ENCODE results near the gene CEP55. TPM values are rescaled to one million over a fixed set of nuclear protein-coding genes. Genes with fewer than 3 reads are reported as not detected.
A peak's percentile ranks its signal among the peaks of the same experiment; 100 is the strongest.
"Not testable (repeated sequence)": the region's sequence is repeated elsewhere in the genome, so short reads cannot be mapped to it uniquely, and the experiment has no call there.

CEP55 gene
- total RNA-seq, 1 donor: 36.9 TPM

DNA sequence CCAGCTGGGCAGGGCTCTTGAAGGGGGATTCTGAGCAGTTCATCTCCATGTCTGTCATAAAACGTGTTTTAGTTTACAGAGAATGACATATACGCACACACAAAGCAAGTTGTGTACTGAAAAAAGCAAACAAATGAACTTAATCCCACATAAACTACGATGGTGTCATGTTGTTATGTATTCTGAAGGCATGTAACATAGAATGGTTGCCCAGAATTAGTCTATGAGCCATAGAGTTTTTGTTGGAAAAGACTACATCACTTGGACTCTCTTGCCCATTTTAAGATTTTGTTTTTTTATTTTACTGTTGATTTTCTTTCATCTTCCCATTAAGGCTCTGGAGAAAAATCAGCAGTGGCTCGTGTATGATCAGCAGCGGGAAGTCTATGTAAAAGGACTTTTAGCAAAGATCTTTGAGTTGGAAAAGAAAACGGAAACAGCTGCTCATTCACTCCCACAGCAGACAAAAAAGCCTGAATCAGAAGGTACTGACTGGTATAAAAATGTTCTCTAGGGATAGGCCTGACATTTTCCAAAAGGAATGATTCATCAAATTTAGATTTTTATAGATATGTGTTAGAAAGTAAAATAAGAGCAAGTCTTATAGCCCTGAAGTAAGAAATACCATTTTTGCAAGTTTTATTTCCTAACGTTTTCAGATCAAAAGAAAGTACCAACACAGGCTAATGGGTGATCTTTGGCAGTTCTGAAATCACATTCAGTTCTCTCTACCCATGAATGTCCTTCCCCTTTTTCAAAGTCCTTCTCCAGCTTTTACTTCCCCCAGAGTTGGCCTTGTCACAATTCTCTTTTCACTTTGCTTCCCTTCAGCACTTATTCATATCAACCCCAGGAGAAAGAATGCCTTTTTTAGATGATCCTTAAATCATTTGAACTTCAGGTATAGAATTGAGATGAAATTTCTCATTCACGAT is 18.9 kb downstream of the CEP55 start:
- TF ChIP-seq, protein P1, sequence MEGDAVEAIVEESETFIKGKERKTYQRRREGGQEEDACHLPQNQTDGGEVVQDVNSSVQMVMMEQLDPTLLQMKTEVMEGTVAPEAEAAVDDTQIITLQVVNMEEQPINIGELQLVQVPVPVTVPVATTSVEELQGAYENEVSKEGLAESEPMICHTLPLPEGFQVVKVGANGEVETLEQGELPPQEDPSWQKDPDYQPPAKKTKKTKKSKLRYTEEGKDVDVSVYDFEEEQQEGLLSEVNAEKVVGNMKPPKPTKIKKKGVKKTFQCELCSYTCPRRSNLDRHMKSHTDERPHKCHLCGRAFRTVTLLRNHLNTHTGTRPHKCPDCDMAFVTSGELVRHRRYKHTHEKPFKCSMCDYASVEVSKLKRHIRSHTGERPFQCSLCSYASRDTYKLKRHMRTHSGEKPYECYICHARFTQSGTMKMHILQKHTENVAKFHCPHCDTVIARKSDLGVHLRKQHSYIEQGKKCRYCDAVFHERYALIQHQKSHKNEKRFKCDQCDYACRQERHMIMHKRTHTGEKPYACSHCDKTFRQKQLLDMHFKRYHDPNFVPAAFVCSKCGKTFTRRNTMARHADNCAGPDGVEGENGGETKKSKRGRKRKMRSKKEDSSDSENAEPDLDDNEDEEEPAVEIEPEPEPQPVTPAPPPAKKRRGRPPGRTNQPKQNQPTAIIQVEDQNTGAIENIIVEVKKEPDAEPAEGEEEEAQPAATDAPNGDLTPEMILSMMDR (IDR thresholded peaks at IDR 0.05; ENCODE audit: insufficient read depth, low read length): no peak
- no peak overlapping the region for H3K4me3 ChIP-seq (ENCODE audit: low read depth, low read length)
- DNase-seq (ENCODE audit: low read depth): peak; percentile 73

- TF ChIP-seq, protein P1 (IDR thresholded peaks at IDR 0.05; ENCODE audit: insufficient read depth, low read length): no peak
- no peak overlapping the region for H3K4me3 ChIP-seq (ENCODE audit: low read depth, low read length)
- DNase-seq (ENCODE audit: low read depth): peak; percentile 39
These were observed 19.6 kb downstream of the CEP55 start for GRCh38 chr10:93516006-93516380.

DNA sequence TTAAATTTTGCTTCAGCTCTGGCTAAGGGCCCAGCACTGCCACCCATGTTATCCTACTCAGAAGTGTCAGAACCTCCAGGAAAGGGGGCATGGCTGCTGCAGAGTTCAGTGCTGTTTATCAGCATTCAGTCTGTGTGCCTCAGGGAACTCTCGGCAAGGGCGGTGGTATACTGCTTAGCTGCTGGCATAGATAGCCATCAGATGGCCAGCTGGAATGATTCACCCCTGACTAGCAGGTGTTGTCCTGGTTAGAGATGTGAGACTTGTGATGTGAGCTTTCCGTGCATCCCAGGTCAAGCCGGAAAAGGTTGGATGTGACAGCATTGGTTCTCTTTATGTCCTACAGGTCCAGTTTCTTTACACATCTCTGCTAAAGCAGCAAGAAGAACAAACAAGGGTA is 22.1 kb downstream of the CEP55 start:
- H3K4me3 ChIP-seq (ENCODE audit: low read depth, low read length): no peak overlapping the region
- DNase-seq (ENCODE audit: low read depth): no peak
- TF ChIP-seq, protein P1 (IDR thresholded peaks at IDR 0.05; ENCODE audit: insufficient read depth, low read length): no peak

DNA sequence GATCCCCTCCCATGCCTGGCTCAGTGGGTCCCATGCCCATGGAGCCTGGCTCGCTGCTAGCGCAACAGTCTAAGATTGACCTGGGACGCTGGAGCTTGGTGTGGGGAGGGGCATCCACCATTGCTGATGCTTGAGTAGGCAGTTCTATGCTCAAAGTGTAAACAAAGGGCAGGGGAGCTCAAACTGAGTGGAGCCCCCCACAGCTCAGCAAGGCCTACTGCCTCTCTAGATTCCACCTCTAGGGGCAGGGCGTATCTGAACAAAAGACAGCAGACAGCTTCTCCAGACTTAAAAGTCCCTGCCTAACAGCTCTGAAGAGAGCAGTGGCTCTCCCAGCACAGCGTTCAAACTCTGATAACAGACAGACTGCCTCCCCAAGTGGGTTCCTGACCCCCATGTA is 38.9 kb downstream of the CEP55 start:
- no peak for DNase-seq (ENCODE audit: low read depth)
- TF ChIP-seq, protein P1 (IDR thresholded peaks at IDR 0.05; ENCODE audit: insufficient read depth, low read length): no peak
- H3K4me3 ChIP-seq (ENCODE audit: low read depth, low read length): no peak overlapping the region

DNA sequence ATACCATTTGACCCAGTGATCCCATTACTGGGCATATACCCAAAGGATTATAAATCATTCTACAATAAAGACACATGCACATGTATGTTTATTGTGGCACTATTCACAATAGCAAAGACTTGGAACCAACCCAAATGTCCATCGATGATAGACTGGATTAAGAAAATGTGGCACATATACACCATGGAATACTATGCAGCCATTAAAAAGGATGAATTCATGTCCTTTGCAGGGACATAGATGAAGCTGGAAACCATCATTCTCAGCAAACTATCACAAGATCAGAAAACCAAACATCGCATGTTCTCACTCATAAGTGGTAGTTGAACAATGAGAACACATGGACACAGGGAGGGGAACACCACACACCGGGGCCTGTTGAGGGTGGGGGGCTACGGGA is 44.5 kb downstream of the CEP55 start:
- not testable (repeated sequence) for DNase-seq (ENCODE audit: low read depth); H3K4me3 ChIP-seq (ENCODE audit: low read depth, low read length)

- H3K4me3 ChIP-seq (ENCODE audit: low read depth, low read length): peak overlapping the region; percentile 49
- DNase-seq (ENCODE audit: low read depth): peak; percentile 62
- TF ChIP-seq, protein P1 (IDR thresholded peaks at IDR 0.05; ENCODE audit: insufficient read depth, low read length): peak; percentile 95
These were observed 45.3 kb downstream of the CEP55 start for GRCh38 chr10:93541402-93542357.

DNA sequence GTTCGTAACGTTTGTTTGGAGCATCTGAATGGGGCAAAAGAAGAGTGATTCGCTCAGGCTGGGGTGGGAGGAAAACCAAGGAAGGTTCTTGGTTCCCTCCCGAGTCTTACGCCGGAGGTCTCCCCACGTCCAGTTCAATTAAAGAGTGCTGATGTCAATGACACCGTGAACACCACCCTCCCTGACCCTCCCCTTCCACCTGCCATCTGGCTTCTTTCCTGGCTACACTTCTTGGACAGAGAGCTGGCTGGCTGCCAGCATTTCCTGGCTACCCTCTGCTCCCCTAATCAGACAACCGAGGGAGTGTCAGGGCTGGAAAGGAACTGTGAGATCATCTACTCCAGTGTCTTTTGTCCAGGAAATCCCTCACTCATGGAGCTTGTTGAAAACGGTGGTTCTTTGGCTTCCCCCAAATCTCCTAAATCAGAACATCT is 46.0 kb downstream of the CEP55 start:
- DNase-seq (ENCODE audit: low read depth): peak; percentile 68
- TF ChIP-seq, protein P1 (IDR thresholded peaks at IDR 0.05; ENCODE audit: insufficient read depth, low read length): no peak
- H3K4me3 ChIP-seq (ENCODE audit: low read depth, low read length): peak overlapping the region; percentile 49

DNA sequence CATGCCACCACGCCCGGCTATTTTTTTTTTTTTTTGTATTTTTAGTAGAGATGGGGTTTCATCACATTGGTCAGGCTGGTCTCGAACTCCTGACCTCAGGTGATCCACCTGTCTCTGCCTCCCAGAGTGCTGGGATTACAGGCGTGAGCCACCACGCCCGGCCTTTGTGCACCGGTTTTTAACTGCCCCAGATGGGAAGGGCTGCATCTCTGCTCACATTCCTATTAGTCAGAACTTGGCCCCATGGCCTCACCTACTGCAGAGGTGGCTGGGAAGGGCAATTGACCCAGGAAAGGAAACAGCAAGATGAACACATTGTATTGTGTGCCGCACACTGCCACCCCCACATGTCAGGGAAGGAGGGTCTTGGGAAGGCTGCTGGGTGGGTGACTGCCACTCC is 50.6 kb downstream of the CEP55 start:
- not testable (repeated sequence) for H3K4me3 ChIP-seq (ENCODE audit: low read depth, low read length)

More for the DNA sequence above, 50.6 kb downstream of the CEP55 start:
- not testable (repeated sequence) for DNase-seq (ENCODE audit: low read depth)
